ENCODE data around the gene ITIH2.
"Not testable (repeated sequence)": the region's sequence is repeated elsewhere in the genome, so short reads cannot be mapped to it uniquely, and the experiment has no call there.

ITIH2 gene

GRCh38 chr10:7689591-7689990 lies 13.5 kb upstream of the ITIH2 start:
- Histone ChIP-seq H3K79me1 (ENCODE audit: low read length) (no peaks in the 10 kb centered on the region), H3K4me2 (ENCODE audit: low read length) (no peak overlapping the region), H3K56ac (ENCODE audit: low read length) (no peak overlapping the region), H3K36me3 (ENCODE audit: control insufficient read depth, insufficient read depth, low read length) (no peaks in the 10 kb centered on the region), H2BK15ac (replicated peaks; ENCODE audit: low read depth) (no peak overlapping the region), H3K23ac (ENCODE audit: low read length) (no peak overlapping the region), H3K9ac (ENCODE audit: low read length) (no peak overlapping the region), H2BK5ac (ENCODE audit: low read length) (no peak overlapping the region), H3K27ac (ENCODE audit: low read depth, low read length) (no peak overlapping the region), H2BK120ac (ENCODE audit: low read depth, low read length) (no peak overlapping the region), H3K79me2 (ENCODE audit: control insufficient read depth, insufficient read depth, low read length) (no peaks in the 10 kb centered on the region), H4K8ac (ENCODE audit: low read depth, low read length) (no peak overlapping the region), H3K4ac (ENCODE audit: low read depth, low read length) (no peak overlapping the region), H3K4me3 (ENCODE audit: low read length) (no peak overlapping the region), H2AK5ac (ENCODE audit: low read length) (no peak overlapping the region), H3K18ac (ENCODE audit: low read length) (no peak overlapping the region), H3K27me3 (ENCODE audit: insufficient read depth, low read length, poor library complexity) (no peaks in the 10 kb centered on the region), H3K4me1 (ENCODE audit: control insufficient read depth, low read depth, low read length) (no peaks in the 10 kb centered on the region), H4K5ac (ENCODE audit: low read length) (no peak overlapping the region)
- no peak for DNase-seq

GRCh38 chr10:7690885-7691597 lies 12.1 kb upstream of the ITIH2 start:
- not testable (repeated sequence) for H3K79me1 ChIP-seq (ENCODE audit: low read length); H3K18ac ChIP-seq (ENCODE audit: low read length); DNase-seq; H2BK15ac ChIP-seq (replicated peaks; ENCODE audit: low read depth); H3K9ac ChIP-seq (ENCODE audit: low read length); H3K4me3 ChIP-seq (ENCODE audit: low read length); H3K4me2 ChIP-seq (ENCODE audit: low read length); H2BK5ac ChIP-seq (ENCODE audit: low read length); H3K4me1 ChIP-seq (ENCODE audit: control insufficient read depth, low read depth, low read length); H4K5ac ChIP-seq (ENCODE audit: low read length); H3K79me2 ChIP-seq (ENCODE audit: control insufficient read depth, insufficient read depth, low read length); H4K8ac ChIP-seq (ENCODE audit: low read depth, low read length); H2BK120ac ChIP-seq (ENCODE audit: low read depth, low read length); H2AK5ac ChIP-seq (ENCODE audit: low read length); H3K4ac ChIP-seq (ENCODE audit: low read depth, low read length); H3K36me3 ChIP-seq (ENCODE audit: control insufficient read depth, insufficient read depth, low read length); H3K23ac ChIP-seq (ENCODE audit: low read length); H3K27ac ChIP-seq (ENCODE audit: low read depth, low read length); H3K56ac ChIP-seq (ENCODE audit: low read length); H3K27me3 ChIP-seq (ENCODE audit: insufficient read depth, low read length, poor library complexity)
- no CpG with 5 or more reads among the region's 3 CpGs for WGBS (ENCODE audit: extremely low coverage, insufficient coverage, low lambda C conversion rate)

GRCh38 chr10:7692368-7692767 lies 10.7 kb upstream of the ITIH2 start:
- not testable (repeated sequence) for H2BK120ac ChIP-seq (ENCODE audit: low read depth, low read length); H3K4me2 ChIP-seq (ENCODE audit: low read length); H3K9ac ChIP-seq (ENCODE audit: low read length); H3K56ac ChIP-seq (ENCODE audit: low read length); H2BK5ac ChIP-seq (ENCODE audit: low read length); H4K5ac ChIP-seq (ENCODE audit: low read length); H3K79me1 ChIP-seq (ENCODE audit: low read length); H4K8ac ChIP-seq (ENCODE audit: low read depth, low read length); H2BK15ac ChIP-seq (replicated peaks; ENCODE audit: low read depth); H3K18ac ChIP-seq (ENCODE audit: low read length); H2AK5ac ChIP-seq (ENCODE audit: low read length); H3K27ac ChIP-seq (ENCODE audit: low read depth, low read length); H3K4ac ChIP-seq (ENCODE audit: low read depth, low read length); H3K4me1 ChIP-seq (ENCODE audit: control insufficient read depth, low read depth, low read length); H3K36me3 ChIP-seq (ENCODE audit: control insufficient read depth, insufficient read depth, low read length); H3K79me2 ChIP-seq (ENCODE audit: control insufficient read depth, insufficient read depth, low read length); DNase-seq; H3K23ac ChIP-seq (ENCODE audit: low read length); H3K27me3 ChIP-seq (ENCODE audit: insufficient read depth, low read length, poor library complexity); H3K4me3 ChIP-seq (ENCODE audit: low read length)

GRCh38 chr10:7693194-7693593 lies 9.9 kb upstream of the ITIH2 start:
- H3K27ac ChIP-seq (ENCODE audit: low read depth, low read length); H3K27me3 ChIP-seq (ENCODE audit: insufficient read depth, low read length, poor library complexity); H3K79me2 ChIP-seq (ENCODE audit: control insufficient read depth, insufficient read depth, low read length); H3K4ac ChIP-seq (ENCODE audit: low read depth, low read length); H4K8ac ChIP-seq (ENCODE audit: low read depth, low read length); H3K4me2 ChIP-seq (ENCODE audit: low read length); H3K4me1 ChIP-seq (ENCODE audit: control insufficient read depth, low read depth, low read length); H2BK15ac ChIP-seq (replicated peaks; ENCODE audit: low read depth); H3K18ac ChIP-seq (ENCODE audit: low read length); H2AK5ac ChIP-seq (ENCODE audit: low read length); DNase-seq; H4K5ac ChIP-seq (ENCODE audit: low read length); H3K79me1 ChIP-seq (ENCODE audit: low read length); H2BK120ac ChIP-seq (ENCODE audit: low read depth, low read length); H2BK5ac ChIP-seq (ENCODE audit: low read length); H3K23ac ChIP-seq (ENCODE audit: low read length); H3K4me3 ChIP-seq (ENCODE audit: low read length); H3K36me3 ChIP-seq (ENCODE audit: control insufficient read depth, insufficient read depth, low read length); H3K56ac ChIP-seq (ENCODE audit: low read length); H3K9ac ChIP-seq (ENCODE audit: low read length): not testable (repeated sequence)

- no peak overlapping the region for H4K8ac ChIP-seq (ENCODE audit: low read depth, low read length)
- no peak overlapping the region for H3K9ac ChIP-seq (ENCODE audit: low read length)
- no peak overlapping the region for H3K23ac ChIP-seq (ENCODE audit: low read length)
- H2BK5ac ChIP-seq (ENCODE audit: low read length), result no peak overlapping the region
- H3K4me1 ChIP-seq (ENCODE audit: control insufficient read depth, low read depth, low read length), result no peaks in the 10 kb centered on the region
- no peak overlapping the region for H3K18ac ChIP-seq (ENCODE audit: low read length)
- no peak overlapping the region for H3K56ac ChIP-seq (ENCODE audit: low read length)
- no peak overlapping the region for H4K5ac ChIP-seq (ENCODE audit: low read length)
- no peaks in the 10 kb centered on the region for H3K79me1 ChIP-seq (ENCODE audit: low read length)
- no peak for DNase-seq
- no peaks in the 10 kb centered on the region for H3K36me3 ChIP-seq (ENCODE audit: control insufficient read depth, insufficient read depth, low read length)
- H3K4me3 ChIP-seq (ENCODE audit: low read length), result no peak overlapping the region
- H3K79me2 ChIP-seq (ENCODE audit: control insufficient read depth, insufficient read depth, low read length), result no peaks in the 10 kb centered on the region
- no peak overlapping the region for H3K4ac ChIP-seq (ENCODE audit: low read depth, low read length)
- H3K27me3 ChIP-seq (ENCODE audit: insufficient read depth, low read length, poor library complexity), result no peaks in the 10 kb centered on the region
- H2BK15ac ChIP-seq (replicated peaks; ENCODE audit: low read depth), result no peak overlapping the region
- H2BK120ac ChIP-seq (ENCODE audit: low read depth, low read length), result no peak overlapping the region
- H2AK5ac ChIP-seq (ENCODE audit: low read length), result no peak overlapping the region
- no CpG with 5 or more reads among the region's 3 CpGs for WGBS (ENCODE audit: extremely low coverage, insufficient coverage, low lambda C conversion rate)
- H3K27ac ChIP-seq (ENCODE audit: low read depth, low read length), result no peak overlapping the region
- no peak overlapping the region for H3K4me2 ChIP-seq (ENCODE audit: low read length)
Measured at GRCh38 chr10:7696545-7696944, 6.6 kb upstream of the ITIH2 start.

- DNase-seq, result no peak
- Histone ChIP-seq H3K56ac (ENCODE audit: low read length) (no peak overlapping the region), H3K23ac (ENCODE audit: low read length) (no peak overlapping the region), H3K4me2 (ENCODE audit: low read length) (no peak overlapping the region), H3K79me2 (ENCODE audit: control insufficient read depth, insufficient read depth, low read length) (no peaks in the 10 kb centered on the region), H3K18ac (ENCODE audit: low read length) (no peak overlapping the region), H4K8ac (ENCODE audit: low read depth, low read length) (no peak overlapping the region), H3K27ac (ENCODE audit: low read depth, low read length) (no peak overlapping the region), H3K4me1 (ENCODE audit: control insufficient read depth, low read depth, low read length) (no peaks in the 10 kb centered on the region), H2BK15ac (replicated peaks; ENCODE audit: low read depth) (no peak overlapping the region), H2BK120ac (ENCODE audit: low read depth, low read length) (no peak overlapping the region), H3K4ac (ENCODE audit: low read depth, low read length) (no peak overlapping the region), H2BK5ac (ENCODE audit: low read length) (no peak overlapping the region), H3K9ac (ENCODE audit: low read length) (no peak overlapping the region), H3K27me3 (ENCODE audit: insufficient read depth, low read length, poor library complexity) (no peaks in the 10 kb centered on the region), H2AK5ac (ENCODE audit: low read length) (no peak overlapping the region), H3K36me3 (ENCODE audit: control insufficient read depth, insufficient read depth, low read length) (no peaks in the 10 kb centered on the region), H3K79me1 (ENCODE audit: low read length) (no peaks in the 10 kb centered on the region), H3K4me3 (ENCODE audit: low read length) (no peak overlapping the region), H4K5ac (ENCODE audit: low read length) (no peak overlapping the region)
- no CpG with 5 or more reads among the region's 8 CpGs for WGBS (ENCODE audit: extremely low coverage, insufficient coverage, low lambda C conversion rate)
Measured at GRCh38 chr10:7697426-7697825, 5.7 kb upstream of the ITIH2 start.
